Limb (tissue), 2 donors: ENCODE measurements around the gene EIF3B.
A peak's percentile ranks its signal among the peaks of the same experiment; 100 is the strongest.
"Not testable (repeated sequence)": the region's sequence is repeated elsewhere in the genome, so short reads cannot be mapped to it uniquely, and the experiment has no call there.

Experiments
- DNase-seq, 2 donors: peaks; one replicate each; pipeline ENCODE4 v3.0.0-alpha.2; 2016; ENCODE audit errors: extremely low spot score in 2 of 2

Gene EIF3B

GRCh38 chr7:2376351-2377154, 21.9 kb downstream of the EIF3B start:
- DNase-seq, result no peak

- not testable (repeated sequence) for DNase-seq
These were observed 22.9 kb downstream of the EIF3B start for GRCh38 chr7:2377492-2377891.

GRCh38 chr7:2378125-2378524, 23.5 kb downstream of the EIF3B start:
- not testable (repeated sequence) for DNase-seq

GRCh38 chr7:2379161-2379560, 24.5 kb downstream of the EIF3B start:
- DNase-seq, result no peak

GRCh38 chr7:2379821-2380450, 25.3 kb downstream of the EIF3B start:
- DNase-seq, result no peak

GRCh38 chr7:2380461-2380860, 25.8 kb downstream of the EIF3B start:
- no peak for DNase-seq

- DNase-seq, result no peak
These were observed 26.6 kb downstream of the EIF3B start for GRCh38 chr7:2381227-2381626.

- no peak for DNase-seq
These were observed 27.4 kb downstream of the EIF3B start for GRCh38 chr7:2381881-2382509.

GRCh38 chr7:2383543-2384274, 29.1 kb downstream of the EIF3B start:
- DNase-seq, result no peak

- no peak for DNase-seq
These were observed 30.0 kb downstream of the EIF3B start for GRCh38 chr7:2384354-2385243.

- not testable (repeated sequence) for DNase-seq
These were observed 31.5 kb downstream of the EIF3B start for GRCh38 chr7:2386122-2386521.

- no peak for DNase-seq
These were observed 32.5 kb downstream of the EIF3B start for GRCh38 chr7:2386964-2387669.

- DNase-seq, result no peak
These were observed 33.4 kb downstream of the EIF3B start for GRCh38 chr7:2387897-2388636.

- DNase-seq, result no peak
These were observed 34.0 kb downstream of the EIF3B start for GRCh38 chr7:2388637-2388954.

- DNase-seq, result peak in 1 of 2 donors; percentile 61
These were observed 35.6 kb downstream of the EIF3B start for GRCh38 chr7:2390020-2390816.

GRCh38 chr7:2393706-2394105, 39.1 kb downstream of the EIF3B start:
- no peak for DNase-seq

- no peak for DNase-seq
These were observed 40.0 kb downstream of the EIF3B start for GRCh38 chr7:2394566-2395082.

- no peak for DNase-seq
These were observed 43.9 kb downstream of the EIF3B start for GRCh38 chr7:2398506-2398905.
